GM23248 (cell line): ENCODE data around the gene ENO2.

Experiments
- EZH2 ChIP-seq: fragments of 200-600 bp; sonication (generic); IDR thresholded peaks from 2 replicates; pipeline ENCODE4 v1.6.1; 2018; ENCODE audit warnings: antibody characterized with exemption, mild to moderate bottlenecking; ENCODE audit not compliant: insufficient read depth, poor library complexity, severe bottlenecking
- EZH2phosphoT487 ChIP-seq: fragments of 200-600 bp; sonication (generic); IDR thresholded peaks from 2 replicates; pipeline ENCODE4 v1.6.1; 2018; ENCODE audit warnings: antibody characterized with exemption, moderate library complexity, mild to moderate bottlenecking, low read depth; ENCODE audit not compliant: insufficient read depth

DNA sequence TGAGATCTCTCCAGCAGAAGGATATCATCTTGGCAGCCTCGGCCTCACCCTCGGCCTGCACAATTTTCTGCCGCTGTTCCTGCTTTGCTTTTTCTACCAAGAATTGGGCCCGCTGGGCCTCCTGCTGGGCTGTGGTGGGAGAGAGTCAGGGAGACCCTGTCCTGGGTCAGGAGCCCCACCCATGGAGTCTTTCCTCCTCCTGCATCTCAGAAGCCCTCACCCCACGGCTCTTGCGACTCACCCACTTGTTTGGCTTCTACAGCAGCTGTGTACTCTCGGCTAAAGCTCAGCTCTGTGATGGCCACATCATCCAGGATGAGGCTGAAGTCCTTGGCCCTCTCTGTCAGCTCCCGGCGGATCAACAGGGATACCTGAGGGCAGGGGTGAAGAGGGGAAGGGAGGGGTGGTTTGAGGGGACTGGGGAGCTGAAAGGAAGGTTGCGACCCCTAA lies 53.3 kb downstream of the ENO2 start:
- TF ChIP-seq EZH2phosphoT487 (no peak), EZH2 (no peak)
